ENCODE measurements around the gene TUBA4A.

TUBA4A gene

DNA sequence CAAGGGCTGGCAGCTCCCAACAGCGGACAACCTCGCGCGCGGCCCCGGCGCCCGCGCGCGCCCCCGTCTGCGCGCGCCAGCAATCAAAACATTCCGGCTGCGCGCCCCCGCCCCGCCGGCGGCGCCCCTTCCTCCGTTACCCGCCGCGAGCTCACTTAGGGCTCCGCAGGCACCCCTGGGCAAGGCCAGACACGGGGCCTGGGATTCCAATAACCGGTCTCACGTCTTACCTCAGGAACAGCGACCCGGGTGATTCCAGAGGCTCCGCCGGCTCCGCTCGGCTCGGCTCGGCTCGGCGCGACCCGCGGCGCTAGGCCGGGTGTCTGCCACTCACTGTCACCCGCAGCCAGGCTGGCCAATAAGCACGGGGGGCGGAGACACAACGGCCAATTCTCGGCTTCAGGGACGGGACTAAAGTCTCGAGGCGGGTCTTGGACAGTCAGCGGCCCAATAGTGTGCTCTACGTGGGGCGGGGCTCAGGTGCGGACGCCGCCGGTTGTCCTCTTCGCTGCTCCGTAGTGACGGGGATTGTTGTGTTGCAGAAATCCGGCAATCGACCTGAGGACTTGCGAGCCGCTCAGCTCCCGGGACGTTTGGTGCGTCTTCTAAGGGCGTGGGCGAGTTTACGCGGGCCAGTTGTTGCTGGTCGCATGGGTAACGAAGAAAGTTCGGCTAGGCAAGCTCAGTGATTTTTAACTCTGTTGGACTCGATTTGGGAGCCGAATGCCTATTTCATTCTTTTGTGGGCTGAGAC, 24.2 kb downstream of the TUBA4A start, which contains the start of the genes ANKZF1 and ATG9A:
Gene ANKZF1, plus strand, starts transcription at position 502 of the 754 bp plus-strand sequence. CDS start 452 bp downstream, outside the sequence.
Gene ATG9A, minus strand, starts transcription at position 332 of the 754 bp plus-strand sequence. CDS start 1,612 bp downstream, outside the sequence.
- DNase-seq, result peak; percentile 100

DNA sequence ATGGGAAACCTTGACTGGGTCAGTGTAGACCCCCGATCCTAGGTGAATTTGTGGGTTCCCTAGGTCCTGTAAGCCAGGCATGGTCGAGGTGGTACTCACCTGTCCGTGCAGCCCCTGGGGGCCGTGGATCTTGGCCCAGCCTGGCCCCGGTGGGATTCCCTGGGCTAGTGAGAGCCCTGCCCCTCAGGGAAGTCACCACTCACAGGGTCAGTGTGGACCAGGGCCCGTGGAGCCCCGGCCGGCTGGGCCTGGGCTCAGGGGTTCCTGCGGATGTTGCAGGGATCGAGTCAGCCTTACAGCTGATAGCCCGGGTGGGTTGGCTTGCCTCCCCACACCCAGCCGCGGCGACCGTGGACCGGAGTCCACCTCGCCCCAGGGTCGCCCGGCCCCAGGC, 24.8 kb downstream of the TUBA4A start:
- no peak for DNase-seq

DNA sequence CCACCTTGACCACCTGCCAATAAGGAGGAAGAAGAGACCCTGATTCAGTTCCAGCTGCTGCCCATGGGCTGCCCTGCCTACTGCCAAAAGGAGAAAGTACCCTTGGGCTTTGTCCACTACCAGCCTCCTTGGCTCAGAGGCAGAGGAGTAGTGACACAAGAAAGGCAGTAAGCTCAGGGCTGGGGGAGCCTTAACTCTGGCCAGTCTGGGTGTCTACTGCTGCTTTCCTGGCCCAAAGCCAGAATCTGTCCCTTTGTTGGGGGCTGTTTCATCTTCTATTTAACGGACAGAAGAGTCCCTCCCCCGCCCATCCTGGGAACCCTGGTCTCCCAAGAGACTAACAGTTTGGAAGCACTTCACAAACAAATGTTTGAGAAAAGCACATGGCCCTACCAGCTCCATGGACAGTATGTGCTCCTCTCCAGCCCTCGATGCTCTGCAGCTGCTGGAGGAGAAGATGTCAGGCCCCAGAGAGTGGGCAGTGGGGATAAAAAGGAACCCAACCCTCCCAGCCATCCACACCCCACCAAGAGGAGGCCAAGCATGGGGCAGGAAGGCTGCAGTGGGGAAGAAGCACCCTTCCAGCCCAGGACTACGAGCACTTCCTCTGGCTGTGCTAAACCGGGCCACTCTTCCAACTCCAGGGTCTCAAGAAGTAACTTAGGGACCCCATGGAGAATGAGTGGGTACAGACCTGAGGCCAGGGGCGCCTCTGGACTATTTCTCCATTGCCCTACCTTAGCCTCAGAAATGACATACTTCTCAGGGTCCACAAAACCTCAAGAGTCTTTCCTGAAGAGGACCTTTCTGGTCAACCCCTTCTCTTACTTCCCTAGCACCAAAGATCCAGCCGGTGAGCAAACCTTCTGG, 25.4 kb downstream of the TUBA4A start:
- no peak for DNase-seq

DNA sequence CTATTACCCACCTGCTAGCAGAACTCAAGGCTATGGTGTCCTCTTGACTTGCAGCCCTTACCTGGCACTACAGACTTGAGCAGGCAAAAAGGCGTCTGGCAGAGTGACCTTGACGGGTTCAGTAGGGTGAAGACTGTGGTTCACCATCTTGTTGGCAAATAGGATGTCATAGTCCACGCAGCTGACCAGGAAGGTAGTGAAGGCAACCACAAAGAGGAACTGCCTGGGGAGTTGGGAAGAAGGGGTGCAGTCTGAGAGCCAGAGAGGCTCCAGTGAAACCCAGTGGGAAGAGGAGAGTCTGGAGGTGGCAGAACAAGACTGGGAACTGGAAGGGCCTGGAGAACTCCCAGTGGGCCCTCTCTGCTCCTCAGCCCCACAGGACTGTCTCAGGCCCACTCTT, 28.4 kb downstream of the TUBA4A start:
- DNase-seq, result no peak

DNA sequence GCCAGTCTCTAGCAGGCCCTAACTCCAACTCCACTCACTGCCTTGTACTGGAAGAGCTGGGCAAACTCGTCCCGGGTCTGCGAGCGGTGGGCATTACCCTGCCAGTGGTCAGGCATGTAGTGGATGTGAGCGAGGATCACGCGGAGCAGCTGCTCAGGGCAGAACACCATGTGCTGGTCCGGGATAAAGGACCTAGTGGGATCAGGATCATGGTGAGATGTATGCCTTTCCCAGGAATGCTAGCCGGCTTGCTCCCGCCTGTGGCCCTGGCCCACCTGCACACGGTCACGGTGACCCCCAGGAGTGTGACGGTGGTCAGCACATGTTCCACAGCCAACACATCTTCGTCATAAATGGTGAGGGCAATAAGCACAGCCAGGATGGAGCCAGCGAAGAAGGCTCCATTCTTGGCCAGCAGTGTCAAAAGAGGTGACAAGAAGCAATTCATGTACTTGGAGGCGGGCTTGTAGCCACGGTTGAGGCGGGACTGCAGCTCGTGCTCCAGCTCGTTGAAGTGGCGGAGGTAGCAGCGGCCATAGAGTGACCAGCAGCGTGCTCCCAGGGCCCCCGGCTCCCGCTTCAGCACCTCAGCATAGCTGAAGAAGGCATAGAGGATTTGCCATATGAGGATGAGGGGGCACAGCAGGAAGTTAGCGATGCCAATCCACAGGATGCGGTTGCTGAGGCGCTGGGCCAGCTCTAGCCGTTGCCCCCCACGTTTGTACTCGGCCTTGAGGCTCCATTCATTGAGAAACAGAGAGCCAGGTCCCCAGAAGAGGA, 29.7 kb downstream of the TUBA4A start:
- no peak for DNase-seq

- no peak for DNase-seq
These were observed 31.7 kb downstream of the TUBA4A start for GRCh38 chr2:219221957-219222518.

- peak; percentile 39 for DNase-seq
These were observed 32.9 kb downstream of the TUBA4A start for GRCh38 chr2:219220652-219221402.

DNA sequence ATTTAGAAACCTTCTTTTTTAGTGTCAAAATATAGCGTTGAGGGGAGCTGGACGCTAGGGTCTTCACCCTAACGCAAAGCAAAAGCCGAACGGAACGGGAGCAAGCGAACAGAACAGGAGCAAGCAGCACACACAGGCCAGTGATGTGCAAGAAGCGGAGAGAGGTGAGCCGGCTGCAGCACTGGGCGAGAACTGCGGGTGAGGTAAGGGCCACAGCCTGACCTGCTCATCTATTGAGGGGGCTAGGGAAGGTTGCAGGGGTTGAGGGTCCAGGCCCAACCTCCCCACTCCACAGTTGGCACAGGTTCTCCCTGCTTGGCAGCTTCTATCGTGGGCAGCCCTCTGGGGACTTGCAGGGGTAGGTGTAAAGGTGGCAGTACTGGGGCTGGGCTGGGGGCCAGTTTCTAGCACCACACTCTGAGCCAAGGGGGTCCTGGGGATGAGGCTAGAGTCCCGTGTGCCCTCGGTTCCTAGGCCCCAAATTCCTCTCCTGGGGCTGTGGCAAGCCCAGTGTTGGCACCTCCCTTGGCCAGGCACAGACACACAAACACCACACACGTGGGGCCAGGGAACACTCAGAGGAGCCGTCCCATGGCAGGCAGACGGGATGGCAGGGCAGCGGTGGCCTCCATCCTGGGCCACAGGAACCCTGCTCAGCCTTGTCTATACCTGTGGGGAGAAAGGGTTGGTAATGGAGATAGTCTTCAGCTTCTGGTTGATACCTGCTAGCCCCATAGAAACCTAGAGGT, 33.8 kb downstream of the TUBA4A start:
- DNase-seq, result no peak

- DNase-seq, result peak; percentile 97
These were observed 34.7 kb downstream of the TUBA4A start, which contains the start of gene ABCB6 for GRCh38 chr2:219218732-219219701. TSS of gene ABCB6 (minus strand) at chr2:219218958. CDS start at chr2:219218673, 285 bp downstream.

DNA sequence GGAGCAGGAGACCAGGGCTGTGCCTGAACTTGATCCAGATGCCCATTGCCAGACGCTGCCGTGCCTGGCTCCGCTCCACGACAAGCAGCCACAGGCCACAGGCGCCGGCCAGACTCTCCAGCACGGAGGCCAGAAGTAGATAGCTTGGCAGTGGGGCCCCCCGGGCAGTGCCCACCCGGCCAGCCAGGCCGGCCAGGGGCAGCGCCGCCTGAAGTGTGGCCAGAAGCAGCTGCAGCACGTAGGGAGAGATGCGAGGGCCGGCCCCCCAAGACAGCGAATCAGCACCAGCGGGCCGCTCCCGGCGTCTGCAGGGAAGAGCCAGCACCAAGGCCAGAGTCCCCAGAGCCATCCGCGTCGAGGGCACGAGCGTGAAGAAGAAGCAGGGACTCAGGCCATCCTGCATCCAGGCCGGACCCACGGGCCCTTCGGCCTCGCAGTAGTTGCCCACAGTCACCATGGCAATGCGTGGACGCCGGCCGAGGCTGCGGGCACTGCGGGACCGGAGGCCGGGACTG, 35.4 kb downstream of the TUBA4A start:
- DNase-seq, result peak; percentile 69

DNA sequence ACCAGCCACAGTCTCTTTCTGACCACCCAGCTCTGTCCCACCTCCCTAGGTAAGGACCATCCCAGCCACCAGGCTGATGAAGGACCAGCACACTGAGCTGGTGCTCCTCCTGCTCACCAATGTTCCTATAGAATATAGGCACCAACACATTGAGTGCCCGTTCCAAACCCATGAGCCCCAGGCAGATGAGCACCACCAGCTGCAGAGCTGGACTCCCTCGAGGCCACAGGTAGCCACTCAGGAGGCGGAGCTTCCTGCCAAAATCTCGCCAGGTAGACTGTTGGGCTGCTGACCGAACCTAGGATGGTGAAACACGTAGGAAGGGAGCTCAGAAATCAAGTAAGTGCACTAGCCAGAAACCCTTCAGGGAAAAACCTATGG, 37.2 kb downstream of the TUBA4A start:
- no peak for DNase-seq

DNA sequence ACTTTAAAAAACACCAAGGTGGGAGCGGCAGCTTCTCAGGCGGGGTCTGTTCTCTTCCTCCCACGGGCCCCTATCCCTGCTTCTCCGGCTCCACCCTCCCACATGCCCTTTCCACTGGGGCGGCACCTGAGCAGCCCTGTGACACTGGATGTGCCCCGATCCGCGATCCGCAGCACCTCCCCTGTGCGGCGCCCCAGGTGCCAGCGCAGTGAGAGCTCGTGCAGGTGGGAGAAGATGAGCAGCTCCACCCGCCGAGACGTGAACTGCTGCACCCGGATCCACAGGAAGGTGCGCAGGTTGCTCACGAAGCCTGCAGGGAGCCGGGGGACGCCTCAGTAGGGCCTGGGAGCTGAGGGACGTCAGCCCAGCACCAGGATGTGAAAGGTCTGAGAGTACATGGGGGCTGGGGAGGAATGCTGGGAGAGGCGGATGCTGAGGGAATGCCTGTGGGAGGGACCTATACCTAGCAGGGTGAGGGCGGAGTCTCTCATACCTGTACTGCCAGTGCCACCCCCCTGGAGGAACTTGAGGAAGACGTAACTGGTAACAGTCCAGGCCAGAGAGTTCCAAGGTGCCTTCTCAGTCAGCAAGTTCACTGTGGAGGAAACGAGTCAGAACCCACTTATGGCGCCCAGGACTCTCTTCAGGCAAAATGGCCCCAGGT, 37.7 kb downstream of the TUBA4A start:
- DNase-seq, result no peak

DNA sequence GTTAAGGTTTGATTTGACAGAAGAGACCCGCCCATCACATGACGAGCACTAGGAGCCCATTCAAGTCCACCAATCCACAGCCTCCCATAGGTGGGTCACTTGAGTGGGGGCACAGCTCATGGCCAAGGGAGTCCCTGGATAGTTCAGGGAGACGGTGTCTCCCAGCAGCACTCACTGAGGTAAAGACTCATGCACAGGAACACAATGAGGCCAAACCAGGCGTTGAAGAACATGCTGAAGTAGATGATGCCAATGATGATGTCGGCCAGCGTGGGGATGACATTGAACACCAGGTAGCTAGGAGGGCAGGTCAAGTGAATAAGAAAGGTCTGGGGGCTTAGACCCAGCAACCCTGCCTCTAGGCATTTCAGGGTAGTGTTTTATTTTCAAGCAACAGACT, 38.9 kb downstream of the TUBA4A start:
- DNase-seq, result no peak

GRCh38 chr2:219214141-219214540, 39.6 kb downstream of the TUBA4A start:
- DNase-seq, result no peak

GRCh38 chr2:219213486-219214071, 40.1 kb downstream of the TUBA4A start:
- no peak for DNase-seq

- no peak for DNase-seq
These were observed 40.7 kb downstream of the TUBA4A start for GRCh38 chr2:219213026-219213415.

GRCh38 chr2:219210886-219211362, 42.8 kb downstream of the TUBA4A start:
- DNase-seq, result peak; percentile 0

DNA sequence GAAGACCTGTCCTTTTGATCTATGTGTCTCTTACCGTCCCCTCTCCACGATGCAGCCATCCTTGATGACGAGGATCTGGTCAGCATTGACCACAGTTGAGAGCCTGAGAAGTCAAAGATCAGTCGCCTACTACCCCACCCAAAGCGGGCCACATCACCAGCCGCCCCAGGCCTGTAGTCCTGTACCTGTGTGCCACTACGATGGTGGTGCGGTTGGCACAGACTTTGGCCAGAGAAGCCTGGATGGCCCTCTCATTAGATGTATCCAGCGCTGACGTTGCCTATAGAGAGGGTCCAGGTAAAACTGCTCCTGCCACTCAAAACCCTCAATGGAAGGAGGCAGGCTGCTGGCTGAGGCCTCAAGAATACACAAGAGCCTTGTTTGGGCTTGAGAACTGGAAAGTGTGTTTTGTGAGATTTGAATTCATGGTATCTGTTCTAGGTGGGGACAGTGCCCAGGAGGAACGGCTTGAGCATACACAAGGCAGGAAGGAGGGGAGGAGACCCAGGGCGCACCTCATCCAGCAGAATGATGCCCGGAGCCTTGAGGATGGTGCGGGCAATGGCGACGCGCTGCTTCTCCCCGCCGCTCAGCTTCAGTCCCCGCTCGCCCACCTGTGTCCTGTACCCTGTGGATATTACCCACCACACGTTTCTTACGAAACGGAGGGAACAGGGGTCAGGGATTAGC, 43.4 kb downstream of the TUBA4A start:
- DNase-seq, result no peak
